Measurements from ENCODE around the gene CCL4.
"Not testable (repeated sequence)": the region's sequence is repeated elsewhere in the genome, so short reads cannot be mapped to it uniquely, and the experiment has no call there.

Gene CCL4

GRCh38 chr17:36103401-36103975 is at the start of gene CCL4:
Gene CCL4, plus strand, starts transcription at chr17:36103827. Its CDS starts 79 bp downstream, at chr17:36103906.
- peak; percentile 56 for DNase-seq

DNA sequence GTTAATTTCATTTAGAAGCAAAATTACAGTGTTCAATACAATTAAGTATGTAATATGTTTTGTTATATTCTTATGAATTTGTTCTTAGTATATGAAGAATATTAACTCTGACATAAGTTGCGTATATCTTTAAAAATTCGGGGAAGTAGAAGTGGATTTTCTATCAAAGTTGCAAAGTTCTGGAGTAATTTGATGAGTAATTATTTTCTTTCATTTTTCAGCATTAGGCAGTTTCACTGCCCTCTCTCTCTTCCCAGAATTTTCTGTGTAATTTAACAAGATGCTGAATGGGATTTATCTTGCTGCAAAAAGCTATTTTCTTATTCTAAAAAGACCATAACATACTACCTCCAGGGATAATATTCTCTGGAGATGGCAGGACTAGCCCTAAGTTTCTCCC is 48.5 kb upstream of the CCL4 start:
- no peak for DNase-seq

DNA sequence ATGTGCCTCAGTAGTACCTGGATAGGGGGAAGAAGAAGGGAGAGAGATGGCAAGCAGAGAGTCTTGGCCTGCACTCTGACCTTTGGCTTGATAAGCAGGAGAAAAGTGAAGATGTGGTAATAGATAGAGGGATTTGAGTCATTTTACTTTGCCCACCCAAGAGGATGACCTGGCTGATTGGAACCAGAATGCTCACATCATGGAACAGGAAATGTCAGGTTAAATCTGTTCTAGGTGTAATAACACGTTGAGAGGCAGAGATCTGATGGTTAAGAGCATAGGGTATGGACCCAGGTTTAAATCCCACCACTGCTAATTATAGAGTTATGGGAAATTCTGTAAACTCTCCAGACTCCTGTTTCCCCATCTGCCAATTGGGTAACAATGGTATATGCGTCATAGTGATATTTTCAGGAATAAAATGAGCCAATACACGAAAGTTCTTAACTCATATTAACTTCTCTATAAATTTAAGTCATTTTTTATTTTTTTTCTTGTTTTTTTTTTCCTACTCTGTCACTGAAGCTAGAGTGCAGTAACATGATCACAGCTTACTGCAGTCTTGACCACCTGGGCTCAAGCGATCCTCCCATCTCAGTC is 47.6 kb upstream of the CCL4 start:
- no peak for DNase-seq

DNA sequence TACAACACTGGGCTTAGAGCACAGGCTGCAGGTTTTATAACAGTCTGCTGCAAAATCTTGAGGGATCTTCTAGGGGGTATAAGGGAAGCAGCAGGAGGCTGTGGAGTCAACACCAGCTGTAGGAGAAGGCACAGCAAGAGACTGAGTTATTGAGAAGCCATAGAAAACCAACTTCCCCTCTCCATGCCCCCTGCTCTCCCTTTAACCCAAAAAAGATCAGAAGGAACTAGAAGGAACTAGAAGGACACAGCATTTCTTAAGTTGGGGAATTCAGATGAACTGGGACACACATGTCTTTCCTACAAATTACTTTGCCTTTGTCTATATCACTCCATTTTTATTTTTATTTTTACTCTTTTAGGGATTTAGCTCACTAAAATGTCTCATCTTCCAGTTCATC is 45.7 kb upstream of the CCL4 start:
- no peak for DNase-seq

- no peak for DNase-seq
These were observed 44.2 kb upstream of the CCL4 start for GRCh38 chr17:36059406-36059805.

DNA sequence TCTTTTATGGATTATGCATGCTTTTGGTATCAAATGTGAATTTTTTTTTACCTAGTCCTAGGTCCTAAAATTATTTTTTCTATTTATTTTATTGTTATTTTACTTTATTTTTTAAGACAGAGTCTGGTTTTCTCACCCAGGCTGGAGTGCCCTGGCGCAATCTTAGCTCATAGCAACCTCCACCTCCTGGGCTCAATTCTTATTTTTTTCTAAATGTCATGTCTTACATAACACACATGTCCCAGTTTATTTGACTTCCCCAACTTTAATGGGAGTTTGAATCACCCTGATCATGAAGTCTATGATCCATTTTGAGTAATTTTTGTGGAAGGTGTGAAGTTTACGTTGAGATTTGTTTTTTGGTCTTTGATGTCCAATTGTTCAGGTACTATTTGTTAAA is 42.8 kb upstream of the CCL4 start:
- no peak for DNase-seq

GRCh38 chr17:36063786-36064541 is 39.7 kb upstream of the CCL4 start, which contains the start of gene CCL18:
Gene CCL18, plus strand, starts transcription at chr17:36064272. Its CDS starts 71 bp downstream, at chr17:36064343.
- DNase-seq, result no peak

DNA sequence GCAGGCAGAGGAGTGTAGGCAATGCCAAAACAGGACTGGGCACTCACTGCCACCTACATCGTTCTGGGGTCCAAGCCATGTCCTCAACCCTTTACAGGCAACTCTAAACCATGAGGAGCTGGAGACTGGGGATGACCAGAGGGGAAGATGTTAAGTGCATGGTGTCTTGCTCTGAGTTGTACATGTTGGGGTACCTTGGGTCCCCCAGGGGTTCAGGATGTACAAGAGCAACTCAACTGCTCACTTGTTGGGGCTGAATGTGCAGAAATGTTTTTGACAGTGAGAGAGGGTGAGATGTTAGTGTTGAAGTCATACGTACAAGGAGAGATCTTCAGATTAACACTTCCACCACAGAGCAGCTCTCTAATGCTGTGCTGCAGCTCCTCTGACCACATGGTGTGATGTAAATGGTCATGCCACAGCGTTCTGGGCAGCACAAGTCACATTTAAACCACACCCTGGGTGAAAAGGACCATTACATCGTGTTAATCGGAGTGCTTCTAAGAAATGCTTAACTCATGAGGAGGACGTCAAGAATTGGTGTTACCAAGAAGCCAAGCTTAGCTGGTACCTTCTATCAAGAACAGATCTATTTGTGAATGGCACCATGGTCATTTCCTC is 37.2 kb upstream of the CCL4 start:
- peak; percentile 60 for DNase-seq

GRCh38 chr17:36068524-36068923 is 35.1 kb upstream of the CCL4 start:
- DNase-seq, result no peak

DNA sequence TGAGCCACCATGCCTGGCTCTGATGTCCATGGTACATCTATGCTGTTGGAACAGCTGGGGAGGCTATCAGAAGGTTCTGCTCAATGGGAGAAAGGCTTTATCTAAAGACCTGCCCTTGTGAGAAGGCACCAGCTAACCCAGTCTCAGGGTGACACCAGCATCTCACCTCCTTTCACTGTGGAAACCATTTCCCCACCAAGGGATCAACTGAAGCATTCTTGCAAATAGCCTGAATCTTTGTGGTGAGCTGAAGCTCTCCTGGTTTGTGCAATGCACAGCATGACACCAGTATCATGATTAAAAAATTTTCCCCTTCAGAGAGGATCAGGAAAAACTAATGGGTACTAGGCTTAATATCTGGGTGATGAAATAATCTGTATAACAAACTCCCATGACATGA is 34.5 kb upstream of the CCL4 start:
- no peak for DNase-seq

- no peak for DNase-seq
These were observed 33.2 kb upstream of the CCL4 start for GRCh38 chr17:36070427-36070826.

DNA sequence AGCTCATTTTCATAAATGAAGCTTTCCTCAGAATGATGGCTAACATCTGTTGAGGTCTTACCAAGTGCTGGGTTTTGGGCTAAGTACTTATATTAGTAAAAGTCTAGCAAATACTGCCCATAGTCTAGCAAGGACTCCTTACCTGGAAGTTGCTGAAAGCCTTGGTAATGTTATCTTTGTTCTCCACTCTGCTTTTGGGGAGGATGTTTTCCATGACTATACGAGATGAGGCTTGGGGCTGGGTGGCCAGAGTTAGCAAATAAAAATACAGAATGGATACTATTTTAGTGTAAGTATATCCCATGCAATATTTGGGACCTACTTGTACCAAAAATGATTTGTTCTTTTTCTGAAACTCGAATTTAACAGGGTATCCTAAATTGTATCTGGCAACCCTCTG is 31.9 kb upstream of the CCL4 start:
- no peak for DNase-seq

DNA sequence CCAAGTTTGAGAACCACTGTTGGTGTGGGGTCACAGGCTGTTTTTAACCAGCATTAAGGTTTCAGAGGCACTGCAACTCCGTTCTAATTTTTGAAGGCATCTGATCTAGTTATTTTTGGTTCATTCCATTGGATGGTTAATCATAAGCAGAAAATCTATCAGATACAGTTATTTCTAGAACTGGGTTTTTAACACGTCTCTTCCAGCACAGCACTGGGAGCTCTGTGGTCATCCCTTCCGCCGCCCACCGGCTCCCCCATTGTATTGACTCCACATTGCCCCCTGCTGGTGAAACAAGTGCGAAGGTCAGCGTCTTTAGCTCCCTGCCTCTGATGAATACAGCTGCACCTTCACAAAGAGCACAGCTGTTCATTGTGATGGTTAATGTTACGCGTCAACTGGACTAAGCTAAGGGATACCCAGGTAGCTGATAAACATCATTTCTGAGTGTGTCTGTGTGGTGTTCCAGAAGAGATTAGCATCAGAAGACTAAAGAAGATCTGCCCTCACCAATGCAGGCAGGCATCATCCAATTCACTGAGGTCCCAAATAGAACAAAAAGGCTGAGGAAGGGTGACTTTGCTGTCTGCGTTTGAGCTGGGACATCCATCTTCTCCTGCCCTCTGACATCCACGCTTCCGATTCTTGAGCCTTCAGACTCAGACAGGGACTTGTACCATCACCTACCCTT is 31.1 kb upstream of the CCL4 start:
- peak; percentile 75 for DNase-seq

DNA sequence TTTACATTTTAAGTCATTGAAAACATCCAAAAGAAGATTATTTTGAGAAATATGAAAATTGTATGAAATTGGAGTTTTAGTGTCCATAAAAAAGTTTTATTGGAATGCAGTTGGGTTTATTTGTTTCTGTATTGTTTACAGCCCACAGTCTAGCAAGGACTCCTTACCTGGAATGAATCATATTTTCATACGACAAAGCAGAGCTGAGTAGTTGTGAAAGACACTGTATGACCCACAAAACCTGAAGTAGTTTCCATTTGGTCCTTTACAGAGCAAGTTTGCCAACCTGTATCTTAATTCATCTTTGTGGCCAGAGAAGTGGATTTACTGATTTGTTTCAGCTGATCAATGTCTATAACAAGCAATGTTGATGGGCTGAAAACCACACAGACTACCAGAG is 29.3 kb upstream of the CCL4 start:
- no peak for DNase-seq

DNA sequence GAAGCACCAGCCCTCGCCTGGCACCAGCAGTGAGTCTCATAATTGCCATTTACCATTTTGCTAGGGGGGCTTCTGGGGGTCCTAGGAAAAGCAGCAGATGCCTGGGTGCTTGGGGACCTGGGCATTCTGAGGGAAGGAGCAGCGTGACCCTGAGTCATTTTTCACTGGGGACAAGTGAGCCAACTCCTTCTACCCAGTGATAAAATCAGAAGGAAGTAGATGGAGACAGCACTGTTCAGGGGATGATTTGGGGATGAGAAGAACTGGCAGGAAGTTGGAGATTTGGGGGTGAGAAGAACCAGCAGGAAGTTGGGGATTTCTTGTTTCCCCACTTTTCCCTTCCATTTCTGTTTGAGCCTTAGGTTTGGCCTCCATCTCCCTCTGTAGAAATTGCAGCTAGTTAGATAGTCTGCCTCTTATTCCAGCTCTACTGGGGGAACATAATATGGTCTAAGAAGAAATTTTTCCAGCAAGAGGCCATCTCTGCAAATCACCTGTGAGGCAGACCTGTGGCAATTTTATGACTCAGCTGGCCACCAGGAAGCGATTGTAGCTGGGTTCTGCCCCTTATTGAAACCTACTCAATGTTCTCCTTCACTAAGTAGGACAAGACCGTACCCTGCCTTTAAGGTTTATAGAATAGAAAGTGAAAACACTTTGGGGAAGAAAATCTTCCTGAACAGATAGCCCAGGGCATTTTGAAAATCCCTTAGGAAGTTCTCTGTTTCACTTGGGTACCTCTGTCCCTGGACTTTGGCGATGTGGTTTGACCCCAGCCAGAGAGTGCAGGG is 21.8 kb upstream of the CCL4 start:
- not testable (repeated sequence) for DNase-seq

DNA sequence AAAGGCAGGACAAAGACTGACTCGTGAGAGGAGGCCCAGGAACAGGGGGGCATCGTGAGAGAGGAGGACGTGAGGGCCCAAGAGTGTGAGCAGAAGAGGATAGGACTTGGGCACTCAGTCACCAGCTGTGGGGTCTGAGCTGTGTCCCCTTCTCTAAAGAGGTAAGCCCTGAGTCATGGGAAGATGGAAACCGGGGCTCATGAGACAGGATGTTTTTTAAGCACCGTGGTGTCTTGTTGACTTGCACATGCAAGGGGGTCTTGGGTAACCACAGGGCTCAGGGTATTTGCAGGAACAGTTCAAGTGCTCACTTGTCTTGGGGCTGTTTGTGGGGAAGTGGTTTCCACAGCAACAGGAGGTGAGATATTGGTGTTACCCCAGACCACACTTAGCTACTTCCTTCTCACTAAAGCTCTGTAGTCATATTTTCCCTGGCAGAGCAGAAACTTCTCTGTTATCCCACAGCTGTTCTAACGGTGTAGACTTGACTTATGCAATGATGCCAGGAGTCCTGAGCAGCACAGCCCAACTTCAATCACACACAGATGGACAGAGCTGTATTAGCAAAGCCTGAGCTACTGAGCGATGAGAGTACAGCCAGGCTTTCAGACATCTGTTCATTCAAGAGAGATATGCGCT is 21.0 kb upstream of the CCL4 start:
- peak; percentile 81 for DNase-seq

- not testable (repeated sequence) for DNase-seq
These were observed 19.9 kb upstream of the CCL4 start for GRCh38 chr17:36083691-36084090.

- DNase-seq, result peak; percentile 31
These were observed 17.9 kb upstream of the CCL4 start for GRCh38 chr17:36085765-36086164.

DNA sequence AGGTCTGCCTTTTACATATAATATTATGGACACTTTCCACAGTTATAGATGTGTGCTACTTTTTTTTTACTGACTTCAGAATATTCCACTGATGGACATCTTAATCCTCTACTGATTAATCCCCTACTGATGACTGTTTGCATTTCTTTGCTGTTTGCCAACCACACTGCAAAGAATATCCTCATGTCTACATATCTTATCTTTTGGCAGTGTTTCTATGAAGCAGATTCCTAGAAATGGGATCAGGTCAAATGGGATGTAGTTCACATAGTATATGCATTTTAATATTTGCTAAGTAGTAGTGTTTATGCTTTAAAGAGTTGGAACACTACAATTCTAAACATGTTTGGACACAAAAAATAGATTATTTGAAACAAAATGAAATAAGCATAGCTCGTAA is 16.8 kb upstream of the CCL4 start:
- no peak for DNase-seq

DNA sequence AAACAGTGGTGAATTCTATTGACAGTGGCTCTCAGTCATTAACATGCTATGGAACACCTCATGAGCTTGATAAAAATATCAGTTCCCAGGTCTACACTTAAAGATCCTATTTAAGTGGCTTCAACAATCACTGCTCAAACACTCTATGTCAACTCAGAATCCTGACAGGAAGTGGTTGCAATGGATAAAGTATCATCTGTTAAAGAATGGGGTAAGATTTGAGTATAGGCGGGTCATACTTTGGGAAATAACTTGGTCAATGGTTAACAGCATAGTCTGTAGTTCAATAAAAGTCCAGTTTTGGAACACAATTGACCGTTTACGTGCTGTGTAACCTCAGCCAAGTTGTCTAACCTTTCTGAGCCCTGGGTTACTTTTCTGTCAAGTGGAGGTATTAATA is 16.2 kb upstream of the CCL4 start:
- DNase-seq, result not testable (repeated sequence)

- DNase-seq, result peak; percentile 58
These were observed 15.6 kb upstream of the CCL4 start for GRCh38 chr17:36087897-36088572.

Data from CD4-positive, alpha-beta T cell treated with Interleukin-12 subunit alpha and Interleukin-12 subunit beta, for 1 hour (primary cell).